Hypothalamus (tissue), 51 donors: ENCODE data around the gene OSBPL2.

Experiments
- DNase-seq, 51 donors: peaks; one replicate each; lab custom pipeline; 2025; lab: John Stamatoyannopoulos, UW

Gene OSBPL2

GRCh38 chr20:62246872-62247652 lies 8.7 kb downstream of the OSBPL2 start:
- no peak for DNase-seq

- no peak for DNase-seq
Observed at GRCh38 chr20:62248890-62249560, 10.7 kb downstream of the OSBPL2 start.

GRCh38 chr20:62252342-62252966 lies 14.1 kb downstream of the OSBPL2 start:
- DNase-seq, result no peak

GRCh38 chr20:62253398-62253797 lies 15.1 kb downstream of the OSBPL2 start:
- DNase-seq, result no peak

GRCh38 chr20:62254021-62254724 lies 15.9 kb downstream of the OSBPL2 start:
- no peak for DNase-seq

- DNase-seq, result no peak
Observed at GRCh38 chr20:62255976-62256375, 17.7 kb downstream of the OSBPL2 start.

- DNase-seq, result peak in 16 of 51 donors; percentile 8 to 48 (median 24)
Observed at GRCh38 chr20:62258499-62259293, 20.4 kb downstream of the OSBPL2 start.

GRCh38 chr20:62259294-62259565 lies 20.9 kb downstream of the OSBPL2 start:
- DNase-seq, result no peak

GRCh38 chr20:62262064-62262463 lies 23.7 kb downstream of the OSBPL2 start:
- DNase-seq, result no peak

GRCh38 chr20:62263396-62263795 lies 25.1 kb downstream of the OSBPL2 start:
- no peak for DNase-seq

GRCh38 chr20:62265365-62265764 lies 27.0 kb downstream of the OSBPL2 start:
- DNase-seq, result no peak

GRCh38 chr20:62266340-62266739 lies 28.0 kb downstream of the OSBPL2 start:
- DNase-seq, result no peak

- no peak for DNase-seq
Observed at GRCh38 chr20:62266851-62267250, 28.5 kb downstream of the OSBPL2 start.

GRCh38 chr20:62267543-62267942 lies 29.2 kb downstream of the OSBPL2 start:
- DNase-seq, result peak in 2 of 51 donors; percentile 10 to 23

GRCh38 chr20:62268228-62268900 lies 30.0 kb downstream of the OSBPL2 start:
- no peak for DNase-seq

GRCh38 chr20:62269378-62269777 lies 31.1 kb downstream of the OSBPL2 start:
- DNase-seq, result no peak

GRCh38 chr20:62269871-62270270 lies 31.6 kb downstream of the OSBPL2 start:
- no peak for DNase-seq

- DNase-seq, result no peak
Observed at GRCh38 chr20:62272200-62272599, 33.9 kb downstream of the OSBPL2 start.

- DNase-seq, result peak in 1 of 51 donors; percentile 35
Observed at GRCh38 chr20:62273416-62273815, 35.1 kb downstream of the OSBPL2 start.
